Gastrocnemius medialis (tissue), 4 donors: ENCODE data around the gene PAX5.

Experiments used
- CTCF ChIP-seq, 5 experiments: fragments of 450-650 bp in 3 of 5; fragments of 200-600 bp in 2 of 5; sonication (generic) in 2 of 5; IDR thresholded peaks in 4 of 5; conservative IDR thresholded peaks in 1 of 5; 1 replicate in 4 of 5; 2 replicates in 1 of 5; pipeline ENCODE4 v1.5.1; 2016 to 2019; ENCODE audit warnings: antibody characterized with exemption in 5 of 5, mild to moderate bottlenecking in 3 of 5, moderate library complexity in 3 of 5
- POLR2A ChIP-seq, 2 donors: fragments of 450-650 bp; IDR thresholded peaks; one replicate each; pipeline ENCODE4 v1.6.1; 2017; ENCODE audit warnings: antibody characterized with exemption in 2 of 2, mild to moderate bottlenecking in 2 of 2, moderate library complexity in 2 of 2

GRCh38 chr9:36991516-36992134 lies 42.4 kb downstream of the PAX5 start:
- TF ChIP-seq CTCF (IDR thresholded peaks at IDR 0.05 in 4 of 5, conservative IDR thresholded peaks at IDR 0.05 in 1 of 5) (peak in 1 of 5 experiments; percentile 18), POLR2A (IDR thresholded peaks at IDR 0.05) (no peak)
